Neural cell (in vitro differentiated cells): Measurements from ENCODE around the gene STAC2. TPM values are rescaled to one million over a fixed set of nuclear protein-coding genes. Genes with fewer than 3 reads are reported as not detected.

Experiments used
- H2AFZ ChIP-seq: fragments of 200-600, 300-800 bp; sonication (generic), shearing (Covaris generic); 2 replicates; pipeline ENCODE4 v1.6.0; 2014; ENCODE audit warnings: low read depth, mild to moderate bottlenecking, antibody characterized with exemption, low read length, moderate library complexity
- H3F3A ChIP-seq: fragments of 200-600 bp; shearing (Covaris generic); 2 replicates; pipeline ENCODE4 v1.6.1; 2016; ENCODE audit warnings: mild to moderate bottlenecking, moderate library complexity, mixed read lengths, antibody characterized with exemption, low read length; ENCODE audit not compliant: insufficient read depth, poor library complexity, severe bottlenecking
- H3K27ac ChIP-seq: fragments of 200-600, 300-800 bp; sonication (generic), shearing (Covaris generic); 2 replicates; pipeline ENCODE4 v1.5.1; 2014; ENCODE audit warnings: mild to moderate bottlenecking, low read length, moderate library complexity
- H3K27me3 ChIP-seq: fragments of 300-800, 200-600 bp; sonication (generic), shearing (Covaris generic); 2 replicates; pipeline ENCODE4 v1.6.0; 2014; ENCODE audit warnings: mild to moderate bottlenecking, low read depth, low read length, moderate library complexity; ENCODE audit not compliant: insufficient read depth
- H3K36me3 ChIP-seq: fragments of 300-800, 200-600 bp; sonication (generic), shearing (Covaris generic); 2 replicates; pipeline ENCODE4 v1.5.1; 2014; ENCODE audit warnings: mild to moderate bottlenecking, antibody characterized with exemption, low read length, moderate library complexity; ENCODE audit not compliant: insufficient read depth
- H3K4me2 ChIP-seq: fragments of 300-800, 200-600 bp; sonication (generic), shearing (Covaris generic); 2 replicates; pipeline ENCODE4 v1.6.0; 2014; ENCODE audit warnings: mild to moderate bottlenecking, low read length
- H3K4me3 ChIP-seq: fragments of 300-800, 200-600 bp; sonication (generic), shearing (Covaris generic); 2 replicates; pipeline ENCODE4 v1.5.1; 2014; ENCODE audit warnings: mild to moderate bottlenecking, low read length, moderate library complexity
- H3K79me2 ChIP-seq: fragments of 200-600 bp; shearing (Covaris generic); replicated peaks from 2 replicates; pipeline ENCODE4 v1.6.0; 2014; ENCODE audit warnings: mild to moderate bottlenecking, low read length, moderate library complexity; ENCODE audit not compliant: insufficient read depth
- H3K9ac ChIP-seq: fragments of 300-800, 200-600 bp; sonication (generic), shearing (Covaris generic); 2 replicates; pipeline ENCODE4 v1.6.1; 2016; ENCODE audit warnings: mild to moderate bottlenecking, low read length, mixed read lengths
- H3K9me2 ChIP-seq: fragments of 200-600 bp; shearing (Covaris generic); 2 replicates; pipeline ENCODE4 v1.6.1; 2016; ENCODE audit warnings: mild to moderate bottlenecking, low read length, mixed read lengths; ENCODE audit not compliant: insufficient read depth
- H3K9me3 ChIP-seq: fragments of 200-600, 300-800 bp; sonication (generic), shearing (Covaris generic); 2 replicates; pipeline ENCODE4 v1.6.1; 2016; ENCODE audit warnings: mild to moderate bottlenecking, mixed run types, low read length, moderate library complexity, mixed read lengths
- H4K20me1 ChIP-seq: fragments of 200-600 bp; shearing (Covaris generic); 2 replicates; pipeline ENCODE4 v1.6.1; 2016; ENCODE audit warnings: mild to moderate bottlenecking, mixed run types; ENCODE audit not compliant: insufficient read depth
- EP300 ChIP-seq: fragments of 450-650 bp; conservative IDR thresholded peaks from 2 replicates; pipeline ENCODE4 v1.6.1; 2014; ENCODE audit warnings: antibody characterized with exemption, mild to moderate bottlenecking, moderate library complexity; ENCODE audit not compliant: poor library complexity, severe bottlenecking
- EZH2 ChIP-seq: fragments of 200-600, 300-800 bp; shearing (Covaris generic), sonication (generic); IDR thresholded peaks from 2 replicates; pipeline ENCODE4 v1.6.1; 2014; ENCODE audit warnings: antibody characterized with exemption, low read length, borderline replicate concordance, mild to moderate bottlenecking; ENCODE audit not compliant: insufficient read depth, poor library complexity, severe bottlenecking
- MXI1 ChIP-seq: fragments of 450-650 bp; conservative IDR thresholded peaks from 2 replicates; pipeline ENCODE4 v1.6.1; 2014; ENCODE audit warnings: antibody characterized with exemption, mild to moderate bottlenecking; ENCODE audit not compliant: poor library complexity, severe bottlenecking
- POLR2AphosphoS5 ChIP-seq: IDR thresholded peaks from 2 replicates; pipeline ENCODE4 v1.6.1; 2012
- RAD21 ChIP-seq: fragments of 450-650 bp; conservative IDR thresholded peaks from 2 replicates; pipeline ENCODE4 v1.6.1; 2014; ENCODE audit warnings: antibody characterized with exemption, mild to moderate bottlenecking, moderate library complexity
- REST ChIP-seq: IDR thresholded peaks from 2 replicates; pipeline ENCODE4 v1.6.1; 2012; ENCODE audit warnings: borderline replicate concordance
- SMC3 ChIP-seq: fragments of 450-650 bp; conservative IDR thresholded peaks from 2 replicates; pipeline ENCODE4 v1.6.1; 2014; ENCODE audit warnings: antibody characterized with exemption, mild to moderate bottlenecking, moderate library complexity; ENCODE audit not compliant: poor library complexity
- TAF1 ChIP-seq: IDR thresholded peaks from 2 replicates; pipeline ENCODE4 v1.6.1; 2012; ENCODE audit warnings: low read depth
- polyA plus RNA-seq: library from polyadenylated mRNA; depleted of rRNA; stranded (reverse); fragments of >200 nt; gene quantifications from 2 replicates; pipeline ENCODE4 v1.2.3, GENCODE V29; 2014
- TF ChIP-seq, protein P1 (sequence below): fragments of 450-650 bp; IDR thresholded peaks from 2 replicates; pipeline ENCODE4 v1.5.1; 2014; ENCODE audit warnings: antibody characterized with exemption, mild to moderate bottlenecking, moderate library complexity; ENCODE audit not compliant: poor library complexity, severe bottlenecking

The STAC2 gene
- polyA plus RNA-seq, 1 donor from 2014 or later = not detected

DNA sequence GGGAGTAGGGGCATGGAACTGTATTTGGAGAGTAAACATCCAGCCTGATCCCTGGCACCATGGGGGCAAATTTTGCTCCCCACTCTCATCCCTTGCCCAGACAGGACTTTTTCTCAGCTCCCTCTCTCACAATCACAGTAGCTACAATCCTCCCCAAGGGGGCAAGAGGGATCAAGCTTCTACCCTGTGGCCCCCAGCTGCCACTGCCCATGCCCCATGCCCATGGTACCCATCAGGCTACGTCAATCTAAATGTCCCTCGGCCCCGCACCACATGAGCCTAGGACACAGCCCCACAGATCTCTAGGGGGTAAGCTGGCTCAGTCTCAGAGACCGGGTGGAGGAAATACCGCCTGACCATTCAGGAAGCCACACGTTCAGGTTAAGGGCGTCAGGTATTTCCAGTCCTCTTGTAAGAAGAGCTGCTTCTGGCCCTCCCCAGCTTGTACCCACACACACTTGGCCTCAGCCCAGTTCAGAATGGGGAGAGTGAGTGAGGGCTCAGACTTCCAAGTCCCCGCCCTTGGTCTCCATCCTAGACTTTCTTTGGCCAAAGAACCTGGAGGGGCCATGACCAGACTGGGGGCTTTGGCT lies 30.1 kb downstream of the STAC2 start:
- H3K27ac ChIP-seq = no peak overlapping the region
- H3K79me2 ChIP-seq = peaks cover 34% of the 10 kb centered on the region
- peak overlapping the region; percentile 90 for H3K4me2 ChIP-seq
- no peaks in the 10 kb centered on the region for H3K9me3 ChIP-seq
- H3K27me3 ChIP-seq = no peaks in the 10 kb centered on the region
- peak overlapping the region; percentile 98 for H3K9ac ChIP-seq
- H3K4me3 ChIP-seq = peak overlapping the region; percentile 98
- TF ChIP-seq, protein P1, sequence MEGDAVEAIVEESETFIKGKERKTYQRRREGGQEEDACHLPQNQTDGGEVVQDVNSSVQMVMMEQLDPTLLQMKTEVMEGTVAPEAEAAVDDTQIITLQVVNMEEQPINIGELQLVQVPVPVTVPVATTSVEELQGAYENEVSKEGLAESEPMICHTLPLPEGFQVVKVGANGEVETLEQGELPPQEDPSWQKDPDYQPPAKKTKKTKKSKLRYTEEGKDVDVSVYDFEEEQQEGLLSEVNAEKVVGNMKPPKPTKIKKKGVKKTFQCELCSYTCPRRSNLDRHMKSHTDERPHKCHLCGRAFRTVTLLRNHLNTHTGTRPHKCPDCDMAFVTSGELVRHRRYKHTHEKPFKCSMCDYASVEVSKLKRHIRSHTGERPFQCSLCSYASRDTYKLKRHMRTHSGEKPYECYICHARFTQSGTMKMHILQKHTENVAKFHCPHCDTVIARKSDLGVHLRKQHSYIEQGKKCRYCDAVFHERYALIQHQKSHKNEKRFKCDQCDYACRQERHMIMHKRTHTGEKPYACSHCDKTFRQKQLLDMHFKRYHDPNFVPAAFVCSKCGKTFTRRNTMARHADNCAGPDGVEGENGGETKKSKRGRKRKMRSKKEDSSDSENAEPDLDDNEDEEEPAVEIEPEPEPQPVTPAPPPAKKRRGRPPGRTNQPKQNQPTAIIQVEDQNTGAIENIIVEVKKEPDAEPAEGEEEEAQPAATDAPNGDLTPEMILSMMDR = no peak
- TF ChIP-seq EP300 (no peak), REST (no peak), EZH2 (no peak), RAD21 (no peak), TAF1 (no peak), POLR2AphosphoS5 (no peak), MXI1 (no peak), SMC3 (no peak)
- no peaks in the 10 kb centered on the region for H3K9me2 ChIP-seq
- H4K20me1 ChIP-seq = peaks cover 6% of the 10 kb centered on the region
- H2AFZ ChIP-seq = no peak overlapping the region
- no peaks in the 10 kb centered on the region for H3F3A ChIP-seq
- no peaks in the 10 kb centered on the region for H3K36me3 ChIP-seq

GRCh38 chr17:39194985-39195524 lies 30.7 kb downstream of the STAC2 start:
- H3K9me3 ChIP-seq = no peaks in the 10 kb centered on the region
- H4K20me1 ChIP-seq = peaks cover 6% of the 10 kb centered on the region
- no peaks in the 10 kb centered on the region for H3K27me3 ChIP-seq
- no peak overlapping the region for H2AFZ ChIP-seq
- peak overlapping the region; percentile 90 for H3K4me2 ChIP-seq
- peaks cover 27% of the 10 kb centered on the region for H3K79me2 ChIP-seq
- H3K36me3 ChIP-seq = no peaks in the 10 kb centered on the region
- peak overlapping the region; percentile 20 for H3K27ac ChIP-seq
- no peak for TF ChIP-seq EP300
- no peak for TF ChIP-seq TAF1
- TF ChIP-seq MXI1 = no peak
- no peak for TF ChIP-seq REST
- no peak for TF ChIP-seq POLR2AphosphoS5
- TF ChIP-seq SMC3 = no peak
- TF ChIP-seq, protein P1 = no peak
- no peak for TF ChIP-seq RAD21
- no peak for TF ChIP-seq EZH2
- H3F3A ChIP-seq = no peaks in the 10 kb centered on the region
- peak overlapping the region; percentile 98 for H3K9ac ChIP-seq
- H3K9me2 ChIP-seq = no peaks in the 10 kb centered on the region
- peak overlapping the region; percentile 98 for H3K4me3 ChIP-seq
